HCT116 (cell line): ENCODE results near the gene SWT1.

Source experiments
- CEBPB ChIP-seq: IDR thresholded peaks from 2 replicates; pipeline ENCODE4 v1.6.1; 2012; ENCODE audit warnings: low read depth
- ELF1 ChIP-seq: IDR thresholded peaks from 2 replicates; pipeline ENCODE4 v1.6.1; 2012; ENCODE audit warnings: low read depth, borderline replicate concordance
- EZH2 ChIP-seq: fragments of 200-600 bp; sonication (generic); IDR thresholded peaks from 2 replicates; pipeline ENCODE4 v1.6.1; 2017; ENCODE audit warnings: antibody characterized with exemption, mixed run types
- JUND ChIP-seq: IDR thresholded peaks from 2 replicates; pipeline ENCODE4 v1.6.1; 2012
- POLR2A ChIP-seq: IDR thresholded peaks from 2 replicates; pipeline ENCODE4 v1.7.0; 2011; ENCODE audit warnings: borderline replicate concordance; ENCODE audit not compliant: insufficient read depth, insufficient read length; ENCODE audit errors: extremely low read depth
- POLR2AphosphoS5 ChIP-seq: IDR thresholded peaks from 2 replicates; pipeline ENCODE4 v1.6.1; 2011; ENCODE audit warnings: mild to moderate bottlenecking, low read depth, low read length, moderate library complexity
- RAD21 ChIP-seq: IDR thresholded peaks from 2 replicates; pipeline ENCODE4 v1.6.1; 2012; ENCODE audit warnings: low read depth, mild to moderate bottlenecking
- SP1 ChIP-seq: IDR thresholded peaks from 2 replicates; pipeline ENCODE4 v1.6.1; 2012; ENCODE audit warnings: low read depth
- SRF ChIP-seq: IDR thresholded peaks from 2 replicates; pipeline ENCODE4 v1.6.1; 2012; ENCODE audit warnings: low read depth
- ZFX ChIP-seq: fragments of 450-650 bp; IDR thresholded peaks from 2 replicates; pipeline ENCODE4 v1.6.1; 2017
- TF ChIP-seq, protein P1 (sequence below), 3 experiments: fragments of 200-600 bp in 1 of 3; sonication (generic) in 1 of 3; IDR thresholded peaks in 2 of 3; conservative IDR thresholded peaks in 1 of 3; 2 replicates each; pipeline ENCODE4 v1.5.1; 2012 to 2017; ENCODE audit warnings: low read depth in 2 of 3, low read length in 2 of 3, antibody characterized with exemption in 1 of 3, borderline replicate concordance in 1 of 3, control low read depth in 1 of 3, mild to moderate bottlenecking in 1 of 3, mixed read lengths in 1 of 3, mixed run types in 1 of 3, moderate library complexity in 1 of 3; ENCODE audit not compliant: insufficient read depth in 1 of 3
- TF ChIP-seq, protein P2 (sequence below): IDR thresholded peaks from 2 replicates; pipeline ENCODE4 v1.6.1; 2012
- TF ChIP-seq, protein P3 (sequence below): IDR thresholded peaks from 2 replicates; pipeline ENCODE4 v1.6.1; 2012

DNA sequence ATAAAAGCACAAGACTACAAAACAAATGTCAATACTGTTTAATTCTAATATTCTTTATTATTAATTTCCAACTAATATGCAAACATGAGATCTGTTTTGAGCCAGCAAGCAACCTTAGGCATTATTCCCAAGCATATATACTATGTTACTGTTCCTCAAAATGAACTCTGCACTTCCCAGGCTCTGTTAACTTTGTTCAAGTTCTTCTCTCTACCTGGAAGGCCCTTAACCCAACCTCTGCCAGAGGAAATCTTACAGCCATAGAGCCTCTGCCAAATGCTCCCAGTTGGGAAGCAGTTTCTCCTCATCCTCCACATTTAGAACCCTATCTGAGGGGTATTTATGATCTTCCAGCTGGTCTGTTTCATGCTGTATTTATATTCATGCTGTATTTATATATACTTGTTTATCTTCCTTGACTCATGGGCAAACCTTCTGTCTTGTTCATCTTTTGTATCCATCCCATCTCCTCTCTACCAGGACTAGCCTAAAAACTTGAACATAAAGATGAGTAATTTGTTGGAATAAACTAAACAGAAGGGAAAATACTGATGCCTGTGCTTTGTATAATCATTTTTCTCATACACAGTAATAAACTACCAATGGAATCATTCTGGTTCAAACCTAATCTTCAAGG, 154.7 kb downstream of the SWT1 start:
- no peak for TF ChIP-seq POLR2AphosphoS5
- TF ChIP-seq POLR2A, result no peak
- no peak for TF ChIP-seq SP1
- TF ChIP-seq, protein P1, sequence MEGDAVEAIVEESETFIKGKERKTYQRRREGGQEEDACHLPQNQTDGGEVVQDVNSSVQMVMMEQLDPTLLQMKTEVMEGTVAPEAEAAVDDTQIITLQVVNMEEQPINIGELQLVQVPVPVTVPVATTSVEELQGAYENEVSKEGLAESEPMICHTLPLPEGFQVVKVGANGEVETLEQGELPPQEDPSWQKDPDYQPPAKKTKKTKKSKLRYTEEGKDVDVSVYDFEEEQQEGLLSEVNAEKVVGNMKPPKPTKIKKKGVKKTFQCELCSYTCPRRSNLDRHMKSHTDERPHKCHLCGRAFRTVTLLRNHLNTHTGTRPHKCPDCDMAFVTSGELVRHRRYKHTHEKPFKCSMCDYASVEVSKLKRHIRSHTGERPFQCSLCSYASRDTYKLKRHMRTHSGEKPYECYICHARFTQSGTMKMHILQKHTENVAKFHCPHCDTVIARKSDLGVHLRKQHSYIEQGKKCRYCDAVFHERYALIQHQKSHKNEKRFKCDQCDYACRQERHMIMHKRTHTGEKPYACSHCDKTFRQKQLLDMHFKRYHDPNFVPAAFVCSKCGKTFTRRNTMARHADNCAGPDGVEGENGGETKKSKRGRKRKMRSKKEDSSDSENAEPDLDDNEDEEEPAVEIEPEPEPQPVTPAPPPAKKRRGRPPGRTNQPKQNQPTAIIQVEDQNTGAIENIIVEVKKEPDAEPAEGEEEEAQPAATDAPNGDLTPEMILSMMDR (IDR thresholded peaks at IDR 0.05 in 2 of 3, conservative IDR thresholded peaks at IDR 0.05 in 1 of 3; ENCODE audit: borderline replicate concordance in 1 of 3, insufficient read depth in 1 of 3, low read depth in 2 of 3, low read length in 2 of 3), result no peak
- TF ChIP-seq, protein P2, sequence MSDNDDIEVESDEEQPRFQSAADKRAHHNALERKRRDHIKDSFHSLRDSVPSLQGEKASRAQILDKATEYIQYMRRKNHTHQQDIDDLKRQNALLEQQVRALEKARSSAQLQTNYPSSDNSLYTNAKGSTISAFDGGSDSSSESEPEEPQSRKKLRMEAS, result no peak
- TF ChIP-seq SRF, result no peak
- TF ChIP-seq ZFX, result no peak
- no peak for TF ChIP-seq EZH2
- TF ChIP-seq RAD21, result no peak
- TF ChIP-seq JUND, result no peak
- no peak for TF ChIP-seq CEBPB
- TF ChIP-seq ELF1, result no peak
- TF ChIP-seq, protein P3, sequence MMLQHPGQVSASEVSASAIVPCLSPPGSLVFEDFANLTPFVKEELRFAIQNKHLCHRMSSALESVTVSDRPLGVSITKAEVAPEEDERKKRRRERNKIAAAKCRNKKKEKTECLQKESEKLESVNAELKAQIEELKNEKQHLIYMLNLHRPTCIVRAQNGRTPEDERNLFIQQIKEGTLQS, result no peak
